BE2C (cell line): ENCODE results near the gene MEX3A.

Experiments
- DNase-seq: peaks from one replicate; pipeline ENCODE4 v3.0.0-alpha.2; 2020
- H3K27me3 ChIP-seq: fragments of 250-450 bp; sonication (Bioruptor Pico); 2 replicates; pipeline ENCODE4 v1.5.1; 2020; ENCODE audit warnings: mild to moderate bottlenecking
- H3K36me3 ChIP-seq: fragments of 250-450 bp; sonication (Bioruptor Pico); 2 replicates; pipeline ENCODE4 v1.5.1; 2020; ENCODE audit warnings: mild to moderate bottlenecking
- H3K4me1 ChIP-seq: fragments of 250-450 bp; sonication (Bioruptor Pico); 2 replicates; pipeline ENCODE4 v1.5.1; 2020
- H3K4me3 ChIP-seq: 2 replicates; pipeline ENCODE4 v1.5.1; 2011; ENCODE audit warnings: low read depth, low read length
- H3K9me3 ChIP-seq: fragments of 250-450 bp; sonication (Bioruptor Pico); 2 replicates; pipeline ENCODE4 v1.5.1; 2020
- CTCF ChIP-seq: IDR thresholded peaks from 2 replicates; pipeline ENCODE4 v1.5.1; 2012; ENCODE audit warnings: mild to moderate bottlenecking, low read depth, low read length

The MEX3A gene

GRCh38 chr1:156114101-156114918 lies 32.0 kb upstream of the MEX3A start, which contains the start of gene LMNA:
Gene LMNA (plus strand): TSS chr1:156114711. CDS start chr1:156114919, 208 bp downstream.
- no peak for TF ChIP-seq CTCF
- H3K27me3 ChIP-seq: no peaks in the 10 kb centered on the region
- peak within 1 kb of the TSS; percentile 92 for H3K4me3 ChIP-seq
- peak; percentile 89 for DNase-seq
- peaks cover 7% of the 10 kb centered on the region; the same call in 1 of the 2 replicates for H3K36me3 ChIP-seq
- H3K4me1 ChIP-seq: peaks cover 35% of the 10 kb centered on the region
- no peaks in the 10 kb centered on the region for H3K9me3 ChIP-seq

- Histone ChIP-seq H3K4me3 (peak overlapping the region; percentile 92), H3K9me3 (no peaks in the 10 kb centered on the region), H3K36me3 (peaks cover 4% of the 10 kb centered on the region; the same call in 1 of the 2 replicates), H3K27me3 (no peaks in the 10 kb centered on the region), H3K4me1 (peaks cover 34% of the 10 kb centered on the region)
- TF ChIP-seq CTCF: no peak
- DNase-seq: no peak
Measured at GRCh38 chr1:156113282-156113950, 31.2 kb upstream of the MEX3A start.

GRCh38 chr1:156112276-156113137 lies 30.2 kb upstream of the MEX3A start:
- Histone ChIP-seq H3K9me3 (no peaks in the 10 kb centered on the region), H3K4me1 (peaks cover 33% of the 10 kb centered on the region), H3K27me3 (no peaks in the 10 kb centered on the region), H3K4me3 (no peak overlapping the region), H3K36me3 (no peaks in the 10 kb centered on the region)
- DNase-seq: peak; percentile 63
- TF ChIP-seq CTCF: no peak

GRCh38 chr1:156111355-156111962 lies 29.2 kb upstream of the MEX3A start:
- H3K36me3 ChIP-seq: no peaks in the 10 kb centered on the region
- no peaks in the 10 kb centered on the region for H3K27me3 ChIP-seq
- no peak for TF ChIP-seq CTCF
- peaks cover 42% of the 10 kb centered on the region for H3K4me1 ChIP-seq
- H3K4me3 ChIP-seq: no peak overlapping the region
- no peaks in the 10 kb centered on the region for H3K9me3 ChIP-seq
- no peak for DNase-seq

GRCh38 chr1:156110252-156110651 lies 28.0 kb upstream of the MEX3A start:
- H3K9me3 ChIP-seq: no peaks in the 10 kb centered on the region
- H3K4me1 ChIP-seq: peaks cover 47% of the 10 kb centered on the region
- no peak for TF ChIP-seq CTCF
- H3K4me3 ChIP-seq: no peak overlapping the region
- no peak for DNase-seq
- H3K36me3 ChIP-seq: no peaks in the 10 kb centered on the region
- no peaks in the 10 kb centered on the region for H3K27me3 ChIP-seq
